HepG2 (cell line): ENCODE results near the gene SUCLG2. TPM values are rescaled to one million over a fixed set of nuclear protein-coding genes. Genes with fewer than 3 reads are reported as not detected.

ENCODE experiments used
- ATAC-seq: fragments of 200-7000 bp; cut with Tn5 transposase; 3 replicates; pipeline ENCODE4 v1.9.1; 2020; ENCODE audit warnings: mild to moderate bottlenecking, moderate library complexity
- BruUV-seq: library from RNA; stranded (reverse); fragments of 400-500 nt; replicated peaks from 2 replicates; lab custom pipeline; 2021; lab: Mats Ljungman, UMichigan
- CTCF ChIA-PET: fragments of 300-600 bp; formaldehyde crosslinking; extraction: SDS; loops from one replicate; lab custom pipeline; 2021; ENCODE audit warnings: low total read pairs, inconsistent platforms, low intra/inter-chr PET ratio; lab: Yijun Ruan, JAX
- POLR2A ChIA-PET: fragments of 350-600 bp; sonication (Branson Sonifier 250); formaldehyde crosslinking; loops from one replicate; lab custom pipeline; 2020; ENCODE audit warnings: antibody characterized with exemption, inconsistent platforms; lab: Yijun Ruan, JAX
- DNase-seq: peaks from one replicate; pipeline ENCODE4 v3.0.0-alpha.2; 2015; ENCODE audit warnings: low spot score
- FAIRE-seq: peaks from 3 replicates; lab custom pipeline; 2011; peaks lifted over from hg19 to GRCh38; lab: Jason Lieb, UNC
- H2AFZ ChIP-seq: one replicate; pipeline ENCODE4 v1.6.1; 2011; ENCODE audit warnings: low read length, inconsistent platforms
- H3K27ac ChIP-seq: fragments of 300-600 bp; 3 replicates; pipeline ENCODE4 v1.8.0; 2011; ENCODE audit warnings: mixed run types, mild to moderate bottlenecking, mixed read lengths, low read length, inconsistent platforms; ENCODE audit not compliant: insufficient read depth; ENCODE audit errors: extremely low read length
- H3K27me3 ChIP-seq, 2 experiments: fragments of 200-600 bp in 1 of 2; 2 replicates in 1 of 2; 3 replicates in 1 of 2; pipeline versions ENCODE4 v1.6.0 to v1.8.0; 2011; ENCODE audit warnings: low read length in 2 of 2, mild to moderate bottlenecking in 2 of 2, moderate library complexity in 2 of 2, inconsistent platforms in 1 of 2; ENCODE audit not compliant: insufficient read depth in 2 of 2, control insufficient read depth in 1 of 2
- H3K36me3 ChIP-seq, 2 experiments: fragments of 200-600 bp in 1 of 2; replicated peaks in 1 of 2; 2 replicates in 1 of 2; 3 replicates in 1 of 2; pipeline versions ENCODE4 v1.5.1 to v1.8.0; 2011; ENCODE audit warnings: low read length in 2 of 2, inconsistent platforms in 1 of 2; ENCODE audit not compliant: insufficient read depth in 2 of 2, control insufficient read depth in 1 of 2
- H3K4me1 ChIP-seq: 2 replicates; pipeline ENCODE4 v1.5.1; 2012; ENCODE audit warnings: low read length, inconsistent platforms; ENCODE audit not compliant: insufficient read depth
- H3K4me2 ChIP-seq: 2 replicates; pipeline ENCODE4 v1.6.0; 2011; ENCODE audit warnings: low read depth, low read length, inconsistent platforms
- H3K4me3 ChIP-seq, 3 experiments: fragments of 200-600 bp in 1 of 3; sonication (generic), shearing (Covaris generic) in 1 of 3; replicated peaks in 1 of 3; 2 replicates each; pipeline ENCODE4 v1.5.1; 2011 to 2016; ENCODE audit warnings: low read length in 3 of 3, inconsistent platforms in 2 of 3, low read depth in 2 of 3, mild to moderate bottlenecking in 2 of 3, control low read depth in 1 of 3, mixed read lengths in 1 of 3; ENCODE audit not compliant: insufficient read depth in 1 of 3
- H3K79me2 ChIP-seq: one replicate; pipeline ENCODE4 v1.6.1; 2011; ENCODE audit warnings: low read length, inconsistent platforms; ENCODE audit not compliant: insufficient read depth
- H3K9ac ChIP-seq: 2 replicates; pipeline ENCODE4 v1.6.0; 2011; ENCODE audit warnings: mild to moderate bottlenecking, low read depth, low read length, inconsistent platforms; ENCODE audit not compliant: insufficient read depth
- H3K9me3 ChIP-seq: 2 replicates; pipeline ENCODE4 v1.5.1; 2012; ENCODE audit warnings: mild to moderate bottlenecking, low read length
- H4K20me1 ChIP-seq: 2 replicates; pipeline ENCODE4 v1.6.0; 2011; ENCODE audit warnings: inconsistent platforms, mild to moderate bottlenecking, low read length, moderate library complexity; ENCODE audit not compliant: insufficient read depth
- FOXA1 ChIP-seq, 2 experiments: fragments of 450-650 bp in 1 of 2; sonication (generic) in 1 of 2; formaldehyde crosslinking in 1 of 2; IDR thresholded peaks; 2 replicates each; pipeline versions ENCODE4 v1.4.0 to v1.6.1; 2016 to 2020; ENCODE audit warnings: missing genetic modification reagents in 1 of 2
- HNF4A ChIP-seq: sonication (generic); formaldehyde crosslinking; IDR thresholded peaks from 2 replicates; pipeline ENCODE4 v1.4.0; 2020; ENCODE audit warnings: missing genetic modification reagents
- HNRNPH1 ChIP-seq: fragments of 200-400 bp; formaldehyde crosslinking; optimal IDR thresholded peaks from 2 replicates; pipeline ENCODE3; 2017; ENCODE audit warnings: mild to moderate bottlenecking, low read depth, low read length
- MXD1 ChIP-seq: sonication (generic); formaldehyde crosslinking; IDR thresholded peaks from 2 replicates; pipeline ENCODE4 v1.4.0; 2020; ENCODE audit warnings: mild to moderate bottlenecking, missing genetic modification reagents
- POLR2A ChIP-seq, 2 experiments: IDR thresholded peaks; 2 replicates each; pipeline ENCODE4 v1.6.1; 2011; ENCODE audit warnings: low read depth in 2 of 2, low read length in 2 of 2, mild to moderate bottlenecking in 1 of 2, moderate library complexity in 1 of 2; ENCODE audit not compliant: insufficient read depth in 1 of 2
- ZNF546 ChIP-seq: sonication (generic); formaldehyde crosslinking; conservative IDR thresholded peaks from 2 replicates; pipeline ENCODE4 v1.8.1; 2023; ENCODE audit warnings: mild to moderate bottlenecking, missing genetic modification reagents
- ZNF629 ChIP-seq: sonication (generic); formaldehyde crosslinking; conservative IDR thresholded peaks from 2 replicates; pipeline ENCODE4 v1.5.0; 2020; ENCODE audit warnings: missing genetic modification reagents
- ZNF7 ChIP-seq: IDR thresholded peaks from 2 replicates; pipeline ENCODE4 v1.6.1; 2016; ENCODE audit warnings: missing biosample characterization, missing genetic modification reagents
- WGBS: methylation state at CpG from one replicate; pipeline ENCODE4 v1.1.6; 2017; ENCODE audit warnings: low lambda C conversion rate; 5-methylcytosine and 5-hydroxymethylcytosine counted together
- in situ Hi-C: cut with HindIII; loops from 2 replicates; pipeline ENCODE4 v1.10.0; 2017; ENCODE audit warnings: low pct_unique_long_range_greater_than_20kb; ENCODE audit not compliant: extremely low pct_ligation_motif_present
- intact Hi-C: fragments of 100-400 bp; cut with micrococcal nuclease; formaldehyde crosslinking; loops from one replicate; pipeline ENCODE4 v1.10.0; 2022; ENCODE audit not compliant: unreplicated experiment
- polyA plus RNA-seq, 8 experiments: library from polyadenylated mRNA; depleted of rRNA in 3 of 8; stranded (reverse) in 7 of 8; unstranded in 1 of 8; fragments of >200 nt; fragmentation: Illumina TruSeq in 4 of 8; extraction: Trizol in 4 of 8; gene quantifications; 2 replicates each; pipeline versions ENCODE4 v1.2.1 to v1.2.3, GENCODE V29; 2011 to 2016; ENCODE audit warnings: low read depth in 4 of 8, missing spikeins in 1 of 8, mixed read lengths in 1 of 8; ENCODE audit not compliant: insufficient read depth in 1 of 8
- total RNA-seq, 5 experiments: library from RNA; depleted of rRNA; stranded (reverse); fragments of >200 nt; fragmentation: Illumina TruSeq; extraction: Trizol; gene quantifications; 2 replicates each; pipeline ENCODE4 v1.2.3, GENCODE V29; 2016; ENCODE audit warnings: low read depth in 1 of 5
- TF ChIP-seq, protein P1 (sequence below): sonication (generic); formaldehyde crosslinking; IDR thresholded peaks from 2 replicates; pipeline ENCODE4 v1.5.0; 2020; ENCODE audit warnings: missing genetic modification reagents, mild to moderate bottlenecking, borderline replicate concordance

The SUCLG2 gene
- total and polyA plus RNA-seq, 2 of the 13 experiments (the other 11 are each of a cell fraction or from before 2014, with no cell fraction given) = 21.4 to 64.9 TPM

DNA sequence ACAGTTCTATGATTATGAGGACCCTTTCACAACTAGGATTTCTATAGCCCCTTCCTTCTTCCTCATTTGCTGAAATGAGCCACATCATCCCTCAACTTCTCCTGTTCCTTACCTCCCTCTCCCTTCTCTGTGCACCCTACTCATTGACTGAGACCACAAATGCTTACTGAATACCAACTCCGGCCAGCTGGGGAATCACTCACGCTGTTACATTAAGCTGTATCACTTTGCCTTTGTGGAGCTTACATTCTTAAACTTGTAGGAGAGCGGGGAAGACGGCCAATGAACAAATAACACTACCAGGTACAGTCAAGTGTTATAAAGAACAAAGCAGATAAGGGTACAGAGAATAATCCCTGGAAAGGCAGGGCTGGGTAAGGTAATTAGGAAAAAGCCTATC lies 5.7 kb downstream of the SUCLG2 start:
- H3K27ac ChIP-seq = peak overlapping the region; percentile 86
- 0 out of 2 replicates have a peak overlapping the region, but pooled peaks have one; percentile 8 for H3K4me2 ChIP-seq
- H2AFZ ChIP-seq = no peak overlapping the region
- no peaks in the 10 kb centered on the region for H4K20me1 ChIP-seq
- H3K9ac ChIP-seq = no peak overlapping the region
- ChIA-PET CTCF (no interaction called here), POLR2A (no interaction called here)
- no TSS peak for BruUV-seq
- intact Hi-C loops (loop anchor here (5.0 kb wide), 1 partner anchor 351 kb away; no protein-coding TSS in a partner anchor), in situ Hi-C loops (no loop called here)
- no peak overlapping the region for H3K4me3 ChIP-seq
- H3K27me3 ChIP-seq = no peaks in the 10 kb centered on the region
- peaks cover 23% of the 10 kb centered on the region for H3K79me2 ChIP-seq
- TF ChIP-seq, protein P1, sequence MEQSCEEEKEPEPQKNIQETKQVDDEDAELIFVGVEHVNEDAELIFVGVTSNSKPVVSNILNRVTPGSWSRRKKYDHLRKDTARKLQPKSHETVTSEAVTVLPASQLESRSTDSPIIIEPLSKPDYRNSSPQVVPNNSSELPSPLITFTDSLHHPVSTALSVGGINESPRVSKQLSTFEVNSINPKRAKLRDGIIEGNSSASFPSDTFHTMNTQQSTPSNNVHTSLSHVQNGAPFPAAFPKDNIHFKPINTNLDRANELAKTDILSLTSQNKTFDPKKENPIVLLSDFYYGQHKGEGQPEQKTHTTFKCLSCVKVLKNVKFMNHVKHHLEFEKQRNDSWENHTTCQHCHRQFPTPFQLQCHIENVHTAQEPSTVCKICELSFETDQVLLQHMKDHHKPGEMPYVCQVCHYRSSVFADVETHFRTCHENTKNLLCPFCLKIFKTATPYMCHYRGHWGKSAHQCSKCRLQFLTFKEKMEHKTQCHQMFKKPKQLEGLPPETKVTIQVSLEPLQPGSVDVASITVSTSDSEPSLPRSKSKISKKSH (CRISPR knock-in tag) = no peak
- TF ChIP-seq POLR2A (IDR thresholded peaks at IDR 0.05; ENCODE audit: insufficient read depth in 1 of 2, low read depth in 2 of 2, low read length in 2 of 2) = 0 out of 4 replicates have a peak, but pooled peaks of 1 of the 2 experiments have one; percentile 5
- H3K9me3 ChIP-seq = no peaks in the 10 kb centered on the region
- FAIRE-seq (no peak), DNase-seq (no peak), ATAC-seq (no peak)
- 71% methylated on average over 4 of the region's 4 CpGs for WGBS
- no peaks in the 10 kb centered on the region for H3K36me3 ChIP-seq
- H3K4me1 ChIP-seq = peaks cover 79% of the 10 kb centered on the region

GRCh38 chr3:67648229-67648628 lies 6.2 kb downstream of the SUCLG2 start:
- peak; percentile 36 for DNase-seq
- H3K4me2 ChIP-seq = peak overlapping the region; percentile 72
- no TSS peak for BruUV-seq
- 15% methylated on average over 4 of the region's 4 CpGs for WGBS
- H3K4me1 ChIP-seq = peaks cover 79% of the 10 kb centered on the region
- H3K36me3 ChIP-seq = no peaks in the 10 kb centered on the region
- no peaks in the 10 kb centered on the region for H3K9me3 ChIP-seq
- H4K20me1 ChIP-seq = no peaks in the 10 kb centered on the region
- H3K27ac ChIP-seq = peak overlapping the region; percentile 86
- in situ Hi-C loops = no loop called here
- TF ChIP-seq ZNF7 (CRISPR knock-in tag) (no peak), HNRNPH1 (no peak), MXD1 (CRISPR knock-in tag) (no peak), HNF4A (CRISPR knock-in tag) (peak; percentile 72), ZNF546 (no peak), ZNF629 (CRISPR knock-in tag) (peak; percentile 49; the same call in 1 of the 2 replicates), FOXA1 (IDR thresholded peaks at IDR 0.05) (no peak), FOXA1 (CRISPR knock-in tag; IDR thresholded peaks at IDR 0.05) (peak; percentile 16; the same call in 1 of the 2 replicates), POLR2A (IDR thresholded peaks at IDR 0.05; ENCODE audit: insufficient read depth in 1 of 2, low read depth in 2 of 2, low read length in 2 of 2) (0 out of 4 replicates have a peak, but pooled peaks of 1 of the 2 experiments have one; percentile 22)
- TF ChIP-seq, all 625 proteins: peak for 4
- CTCF ChIA-PET = no interaction called here
- intact Hi-C loops = loop anchor here (5.0 kb wide), 1 partner anchor 351 kb away; no protein-coding TSS in a partner anchor
- POLR2A ChIA-PET = no interaction called here
- Histone ChIP-seq H2AFZ (no peak overlapping the region), H3K4me3 (no peak overlapping the region), H3K9ac (peak overlapping the region; percentile 27; the same call in 1 of the 2 replicates), H3K27me3 (no peaks in the 10 kb centered on the region), H3K79me2 (peaks cover 22% of the 10 kb centered on the region)
- peak; percentile 10 for ATAC-seq
- FAIRE-seq = peak; percentile 77
